ENCODE results near the gene PSENEN. TPM values are rescaled to one million over a fixed set of nuclear protein-coding genes. Genes with fewer than 3 reads are reported as not detected.

Gene PSENEN
- total and polyA plus RNA-seq, 9 of the 15 experiments (the other 6 are each of a cell fraction or from before 2014, with no cell fraction given) = 34.5 to 299 (median 61.1) TPM

DNA sequence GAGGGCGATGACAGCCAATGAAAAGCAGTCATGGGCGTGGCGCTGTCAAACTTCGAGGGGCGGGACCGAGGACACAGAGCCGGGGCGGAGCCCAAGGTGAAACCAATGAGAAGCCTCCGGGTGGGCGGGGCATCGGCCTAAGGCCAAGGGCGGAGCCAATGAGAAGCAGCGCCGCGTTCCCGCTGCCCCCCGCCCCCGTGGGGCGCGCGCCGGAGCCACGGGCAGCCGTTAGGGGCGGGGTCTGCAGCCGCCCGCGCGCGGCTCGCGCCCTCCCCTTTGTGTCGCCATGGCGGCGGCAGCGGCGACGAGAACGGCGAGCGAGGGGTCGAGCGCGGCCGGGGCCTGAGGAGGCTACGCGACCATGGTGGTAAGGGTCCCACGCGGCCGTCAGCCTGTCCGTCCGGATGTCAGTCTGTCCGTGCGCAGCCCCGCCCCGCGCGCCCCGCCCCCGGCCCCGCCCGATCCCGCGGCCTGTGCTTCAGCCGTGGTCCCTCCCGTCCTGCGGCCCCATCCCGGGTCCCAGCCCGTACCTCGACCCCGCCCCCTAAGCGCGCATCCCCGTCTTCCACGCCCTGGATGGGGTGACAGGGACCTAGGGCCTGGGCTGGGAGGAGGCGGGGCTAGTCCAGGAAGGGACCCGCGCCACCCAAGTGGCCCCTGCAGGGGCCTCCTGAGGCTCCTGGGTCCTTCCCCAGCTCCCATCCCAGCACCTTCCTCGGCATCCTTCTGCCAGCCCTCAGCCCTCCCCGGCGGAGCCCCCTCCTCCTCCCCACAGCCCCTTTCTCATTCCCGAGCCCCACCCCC is 30.0 kb downstream of the PSENEN start, which contains the start of gene ARHGAP33 (continued):
- TF ChIP-seq, protein P1, sequence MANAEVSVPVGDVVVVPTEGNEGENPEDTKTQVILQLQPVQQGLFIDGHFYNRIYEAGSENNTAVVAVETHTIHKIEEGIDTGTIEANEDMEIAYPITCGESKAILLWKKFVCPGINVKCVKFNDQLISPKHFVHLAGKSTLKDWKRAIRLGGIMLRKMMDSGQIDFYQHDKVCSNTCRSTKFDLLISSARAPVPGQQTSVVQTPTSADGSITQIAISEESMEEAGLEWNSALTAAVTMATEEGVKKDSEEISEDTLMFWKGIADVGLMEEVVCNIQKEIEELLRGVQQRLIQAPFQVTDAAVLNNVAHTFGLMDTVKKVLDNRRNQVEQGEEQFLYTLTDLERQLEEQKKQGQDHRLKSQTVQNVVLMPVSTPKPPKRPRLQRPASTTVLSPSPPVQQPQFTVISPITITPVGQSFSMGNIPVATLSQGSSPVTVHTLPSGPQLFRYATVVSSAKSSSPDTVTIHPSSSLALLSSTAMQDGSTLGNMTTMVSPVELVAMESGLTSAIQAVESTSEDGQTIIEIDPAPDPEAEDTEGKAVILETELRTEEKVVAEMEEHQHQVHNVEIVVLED (CRISPR knock-in tag; IDR thresholded peaks at IDR 0.05) = peak; percentile 66
- TF ChIP-seq POU5F1 (IDR thresholded peaks at IDR 0.05; ENCODE audit: borderline replicate concordance, low read depth, low read length, partially characterized antibody) (no peak), RFX1 (IDR thresholded peaks at IDR 0.05) (no peak), CCNT2 (IDR thresholded peaks at IDR 0.05; ENCODE audit: borderline replicate concordance, extremely low read depth, insufficient read length, low read depth, low read length) (peak; percentile 91), SETDB1 (IDR thresholded peaks at IDR 0.05; ENCODE audit: low read length) (no peak), MYC (IDR thresholded peaks at IDR 0.05; ENCODE audit: low read depth, low read length) (peak; percentile 71), MYC (CRISPR knock-in tag; IDR thresholded peaks at IDR 0.05; ENCODE audit: borderline replicate concordance, low read depth) (no peak), OTX1 (CRISPR knock-in tag; IDR thresholded peaks at IDR 0.05) (no peak), ZFP1 (CRISPR knock-in tag; IDR thresholded peaks at IDR 0.05) (no peak), POLR2A (conservative IDR thresholded peaks at IDR 0.05) (no peak), SMARCE1 (IDR thresholded peaks at IDR 0.05) (no peak), COPS2 (conservative IDR thresholded peaks at IDR 0.05) (no peak), TEAD1 (CRISPR knock-in tag; IDR thresholded peaks at IDR 0.05) (no peak), NCOA1 (IDR thresholded peaks at IDR 0.05; ENCODE audit: low read depth) (no peak), TAF9B (IDR thresholded peaks at IDR 0.05; ENCODE audit: partially characterized antibody) (no peak), ZNF77 (CRISPR knock-in tag; IDR thresholded peaks at IDR 0.05) (no peak), MCM2 (IDR thresholded peaks at IDR 0.05; ENCODE audit: low read depth) (no peak), ZNF384 (IDR thresholded peaks at IDR 0.05; ENCODE audit: low read depth, low read length) (no peak), ZNF212 (CRISPR knock-in tag; IDR thresholded peaks at IDR 0.05) (no peak), CHD4 (IDR thresholded peaks at IDR 0.05; ENCODE audit: insufficient read depth, insufficient replicate concordance, low read depth, low read length, poor library complexity, severe bottlenecking) (no peak), ESRRA (IDR thresholded peaks at IDR 0.05; ENCODE audit: borderline replicate concordance, low read depth) (peak; percentile 27; the same call in 1 of the 2 replicates)
- TF ChIP-seq, protein P2, sequence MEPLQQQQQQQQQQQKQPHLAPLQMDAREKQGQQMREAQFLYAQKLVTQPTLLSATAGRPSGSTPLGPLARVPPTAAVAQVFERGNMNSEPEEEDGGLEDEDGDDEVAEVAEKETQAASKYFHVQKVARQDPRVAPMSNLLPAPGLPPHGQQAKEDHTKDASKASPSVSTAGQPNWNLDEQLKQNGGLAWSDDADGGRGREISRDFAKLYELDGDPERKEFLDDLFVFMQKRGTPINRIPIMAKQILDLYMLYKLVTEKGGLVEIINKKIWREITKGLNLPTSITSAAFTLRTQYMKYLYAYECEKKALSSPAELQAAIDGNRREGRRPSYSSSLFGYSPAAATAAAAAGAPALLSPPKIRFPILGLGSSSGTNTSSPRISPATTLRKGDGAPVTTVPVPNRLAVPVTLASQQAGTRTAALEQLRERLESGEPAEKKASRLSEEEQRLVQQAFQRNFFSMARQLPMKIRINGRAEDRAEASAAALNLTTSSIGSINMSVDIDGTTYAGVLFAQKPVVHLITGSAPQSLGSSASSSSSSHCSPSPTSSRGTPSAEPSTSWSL (CRISPR knock-in tag; IDR thresholded peaks at IDR 0.05; ENCODE audit: borderline replicate concordance) = no peak
- TF ChIP-seq, protein P3, sequence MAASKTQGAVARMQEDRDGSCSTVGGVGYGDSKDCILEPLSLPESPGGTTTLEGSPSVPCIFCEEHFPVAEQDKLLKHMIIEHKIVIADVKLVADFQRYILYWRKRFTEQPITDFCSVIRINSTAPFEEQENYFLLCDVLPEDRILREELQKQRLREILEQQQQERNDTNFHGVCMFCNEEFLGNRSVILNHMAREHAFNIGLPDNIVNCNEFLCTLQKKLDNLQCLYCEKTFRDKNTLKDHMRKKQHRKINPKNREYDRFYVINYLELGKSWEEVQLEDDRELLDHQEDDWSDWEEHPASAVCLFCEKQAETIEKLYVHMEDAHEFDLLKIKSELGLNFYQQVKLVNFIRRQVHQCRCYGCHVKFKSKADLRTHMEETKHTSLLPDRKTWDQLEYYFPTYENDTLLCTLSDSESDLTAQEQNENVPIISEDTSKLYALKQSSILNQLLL (CRISPR knock-in tag; IDR thresholded peaks at IDR 0.05; ENCODE audit: borderline replicate concordance) = no peak
- TF ChIP-seq, protein P4, sequence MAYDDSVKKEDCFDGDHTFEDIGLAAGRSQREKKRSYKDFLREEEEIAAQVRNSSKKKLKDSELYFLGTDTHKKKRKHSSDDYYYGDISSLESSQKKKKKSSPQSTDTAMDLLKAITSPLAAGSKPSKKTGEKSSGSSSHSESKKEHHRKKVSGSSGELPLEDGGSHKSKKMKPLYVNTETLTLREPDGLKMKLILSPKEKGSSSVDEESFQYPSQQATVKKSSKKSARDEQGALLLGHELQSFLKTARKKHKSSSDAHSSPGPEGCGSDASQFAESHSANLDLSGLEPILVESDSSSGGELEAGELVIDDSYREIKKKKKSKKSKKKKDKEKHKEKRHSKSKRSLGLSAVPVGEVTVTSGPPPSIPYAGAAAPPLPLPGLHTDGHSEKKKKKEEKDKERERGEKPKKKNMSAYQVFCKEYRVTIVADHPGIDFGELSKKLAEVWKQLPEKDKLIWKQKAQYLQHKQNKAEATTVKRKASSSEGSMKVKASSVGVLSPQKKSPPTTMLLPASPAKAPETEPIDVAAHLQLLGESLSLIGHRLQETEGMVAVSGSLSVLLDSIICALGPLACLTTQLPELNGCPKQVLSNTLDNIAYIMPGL (CRISPR knock-in tag; IDR thresholded peaks at IDR 0.05) = no peak
